GM18505 (cell line): ENCODE measurements around the gene CCDC57.
A peak's percentile ranks its signal among the peaks of the same experiment; 100 is the strongest.

Experiments
- ATAC-seq: cut with Tn5 transposase; IDR thresholded peaks from one replicate; pipeline ENCODE4 v1.9.1; 2021; ENCODE audit not compliant: unreplicated experiment
- POLR2A ChIP-seq: IDR thresholded peaks from 4 replicates; pipeline ENCODE4 v1.6.1; 2011; ENCODE audit warnings: borderline replicate concordance; ENCODE audit not compliant: insufficient read depth, insufficient read length; ENCODE audit errors: extremely low read depth

CCDC57 gene

GRCh38 chr17:82081546-82081945, 131.1 kb downstream of the CCDC57 start:
- ATAC-seq, result no peak
- TF ChIP-seq POLR2A, result no peak

- ATAC-seq, result no peak
- no peak for TF ChIP-seq POLR2A
Observed at GRCh38 chr17:82080789-82081464, 131.7 kb downstream of the CCDC57 start.

GRCh38 chr17:82080048-82080788, 132.4 kb downstream of the CCDC57 start:
- ATAC-seq, result no peak
- no peak for TF ChIP-seq POLR2A

- no peak for ATAC-seq
- peak; percentile 8 for TF ChIP-seq POLR2A
Observed at GRCh38 chr17:82079001-82079677, 133.5 kb downstream of the CCDC57 start.

GRCh38 chr17:82078433-82078832, 134.2 kb downstream of the CCDC57 start:
- no peak for TF ChIP-seq POLR2A
- ATAC-seq, result no peak

GRCh38 chr17:82077617-82078358, 134.9 kb downstream of the CCDC57 start:
- no peak for TF ChIP-seq POLR2A
- ATAC-seq, result no peak

- ATAC-seq, result no peak
- TF ChIP-seq POLR2A, result peak; percentile 52
Observed at GRCh38 chr17:82076785-82077591, 135.7 kb downstream of the CCDC57 start.

GRCh38 chr17:82076018-82076784, 136.4 kb downstream of the CCDC57 start:
- no peak for TF ChIP-seq POLR2A
- ATAC-seq, result no peak

GRCh38 chr17:82073446-82073845, 139.2 kb downstream of the CCDC57 start:
- ATAC-seq, result no peak
- TF ChIP-seq POLR2A, result no peak

- no peak for TF ChIP-seq POLR2A
- ATAC-seq, result no peak
Observed at GRCh38 chr17:82072827-82073226, 139.8 kb downstream of the CCDC57 start.

GRCh38 chr17:82070611-82071010, 142.0 kb downstream of the CCDC57 start:
- no peak for ATAC-seq
- no peak for TF ChIP-seq POLR2A
